ENCODE results near the gene GPR6.

GPR6 gene

GRCh38 chr6:109966299-109966698 is 11.8 kb upstream of the GPR6 start:
- Histone ChIP-seq H3K9me3 (ENCODE audit: control extremely low read depth in 1 of 5, control insufficient read depth in 4 of 5, insufficient read depth in 2 of 5, low read depth in 1 of 5, low read length in 4 of 5) (peaks cover 0 to 6% (median 0%) of the 10 kb centered on the region in 5 experiments), H3K4me1 (ENCODE audit: control extremely low read depth in 1 of 4, control insufficient read depth in 4 of 4, insufficient read depth in 4 of 4, low read length in 3 of 4) (peaks cover 0 to 3% (median 0%) of the 10 kb centered on the region in 4 experiments), H3K36me3 (ENCODE audit: control insufficient read depth in 4 of 4, insufficient read depth in 4 of 4, low read length in 3 of 4) (no peaks in the 10 kb centered on the region), H3K27me3 (replicated peaks in 2 of 5; ENCODE audit: control insufficient read depth in 4 of 5, insufficient read depth in 5 of 5, low read length in 4 of 5) (peaks cover 0 to 4% (median 0%) of the 10 kb centered on the region in 5 experiments), H3K4me3 (ENCODE audit: control insufficient read depth in 1 of 7, extremely low read depth in 1 of 7, insufficient read depth in 4 of 7, low read depth in 2 of 7, low read length in 6 of 7) (no peak overlapping the region), H3K27ac (ENCODE audit: insufficient read depth in 1 of 2, low read depth in 1 of 2, low read length in 2 of 2, poor library complexity in 1 of 2, severe bottlenecking in 2 of 2) (no peak overlapping the region)
- WGBS (ENCODE audit: insufficient coverage), result no CpG with 5 or more reads among the region's 1 CpG
- DNase-seq, result no peak
- CTCF ChIA-PET, result no interaction called here
- POLR2A ChIA-PET, result no interaction called here

GRCh38 chr6:109977791-109978173 is 329 bp upstream of the GPR6 start:
- Histone ChIP-seq H3K27me3 (replicated peaks in 2 of 5; ENCODE audit: control insufficient read depth in 4 of 5, insufficient read depth in 5 of 5, low read length in 4 of 5) (peaks cover 16 to 84% (median 47%) of the 10 kb centered on the region in 5 experiments), H3K36me3 (ENCODE audit: control insufficient read depth in 4 of 4, insufficient read depth in 4 of 4, low read length in 3 of 4) (no peaks in the 10 kb centered on the region), H3K27ac (ENCODE audit: insufficient read depth in 1 of 2, low read depth in 1 of 2, low read length in 2 of 2, poor library complexity in 1 of 2, severe bottlenecking in 2 of 2) (no peak overlapping the region), H3K4me3 (ENCODE audit: control insufficient read depth in 1 of 7, extremely low read depth in 1 of 7, insufficient read depth in 4 of 7, low read depth in 2 of 7, low read length in 6 of 7) (no peak overlapping the region), H3K4me1 (ENCODE audit: control extremely low read depth in 1 of 4, control insufficient read depth in 4 of 4, insufficient read depth in 4 of 4, low read length in 3 of 4) (peaks cover 0 to 8% (median under 1%) of the 10 kb centered on the region in 4 experiments), H3K9me3 (ENCODE audit: control extremely low read depth in 1 of 5, control insufficient read depth in 4 of 5, insufficient read depth in 2 of 5, low read depth in 1 of 5, low read length in 4 of 5) (peaks cover 0 to 13% (median 0%) of the 10 kb centered on the region in 5 experiments)
- ChIA-PET POLR2A (no interaction called here), CTCF (no interaction called here)
- WGBS (ENCODE audit: insufficient coverage), result 26% methylated on average over 5 of the region's 9 CpGs
- DNase-seq, result no peak

GRCh38 chr6:109979033-109979921 is 1.2 kb downstream of the GPR6 start:
- ChIA-PET POLR2A (no interaction called here), CTCF (interaction anchor here (0.8 kb wide), 1 partner anchor 16 kb away, joined by 3 read pairs; no protein-coding TSS in a partner anchor)
- peaks cover 16 to 81% (median 42%) of the 10 kb centered on the region in 5 experiments for H3K27me3 ChIP-seq (replicated peaks in 2 of 5; ENCODE audit: control insufficient read depth in 4 of 5, insufficient read depth in 5 of 5, low read length in 4 of 5)

GRCh38 chr6:109984410-109984809 is 6.3 kb downstream of the GPR6 start:
- Histone ChIP-seq H3K9me3 (ENCODE audit: control extremely low read depth in 1 of 5, control insufficient read depth in 4 of 5, insufficient read depth in 2 of 5, low read depth in 1 of 5, low read length in 4 of 5) (peaks cover 0 to 6% (median 0%) of the 10 kb centered on the region in 5 experiments), H3K4me3 (ENCODE audit: control insufficient read depth in 1 of 7, extremely low read depth in 1 of 7, insufficient read depth in 4 of 7, low read depth in 2 of 7, low read length in 6 of 7) (no peak overlapping the region), H3K27me3 (replicated peaks in 2 of 5; ENCODE audit: control insufficient read depth in 4 of 5, insufficient read depth in 5 of 5, low read length in 4 of 5) (peaks cover 4 to 33% (median 16%) of the 10 kb centered on the region in 5 experiments), H3K36me3 (ENCODE audit: control insufficient read depth in 4 of 4, insufficient read depth in 4 of 4, low read length in 3 of 4) (no peaks in the 10 kb centered on the region), H3K27ac (ENCODE audit: insufficient read depth in 1 of 2, low read depth in 1 of 2, low read length in 2 of 2, poor library complexity in 1 of 2, severe bottlenecking in 2 of 2) (no peak overlapping the region), H3K4me1 (ENCODE audit: control extremely low read depth in 1 of 4, control insufficient read depth in 4 of 4, insufficient read depth in 4 of 4, low read length in 3 of 4) (no peaks in the 10 kb centered on the region)
- no peak for DNase-seq
- no CpG with 5 or more reads among the region's 2 CpGs for WGBS (ENCODE audit: insufficient coverage)
- ChIA-PET POLR2A (no interaction called here), CTCF (interaction anchor here (1.7 kb wide), 1 partner anchor 9 kb away, joined by 3 read pairs; no protein-coding TSS in a partner anchor)

More at GRCh38 chr6:109979033-109979921, 1.2 kb downstream of the GPR6 start:
- peaks cover 0 to 8% (median under 1%) of the 10 kb centered on the region in 4 experiments for H3K4me1 ChIP-seq (ENCODE audit: control extremely low read depth in 1 of 4, control insufficient read depth in 4 of 4, insufficient read depth in 4 of 4, low read length in 3 of 4)
- no peak overlapping the region for H3K27ac ChIP-seq (ENCODE audit: insufficient read depth in 1 of 2, low read depth in 1 of 2, low read length in 2 of 2, poor library complexity in 1 of 2, severe bottlenecking in 2 of 2)
- H3K9me3 ChIP-seq (ENCODE audit: control extremely low read depth in 1 of 5, control insufficient read depth in 4 of 5, insufficient read depth in 2 of 5, low read depth in 1 of 5, low read length in 4 of 5), result peaks cover 0 to 13% (median 0%) of the 10 kb centered on the region in 5 experiments
- WGBS (ENCODE audit: insufficient coverage), result 17% methylated on average over 66 of the region's 81 CpGs
- no peak overlapping the region for H3K4me3 ChIP-seq (ENCODE audit: control insufficient read depth in 1 of 7, extremely low read depth in 1 of 7, insufficient read depth in 4 of 7, low read depth in 2 of 7, low read length in 6 of 7)
- no peaks in the 10 kb centered on the region for H3K36me3 ChIP-seq (ENCODE audit: control insufficient read depth in 4 of 4, insufficient read depth in 4 of 4, low read length in 3 of 4)
- DNase-seq, result no peak

- Histone ChIP-seq H3K9me3 (ENCODE audit: control extremely low read depth in 1 of 5, control insufficient read depth in 4 of 5, insufficient read depth in 2 of 5, low read depth in 1 of 5, low read length in 4 of 5) (no peaks in the 10 kb centered on the region), H3K27ac (ENCODE audit: insufficient read depth in 1 of 2, low read depth in 1 of 2, low read length in 2 of 2, poor library complexity in 1 of 2, severe bottlenecking in 2 of 2) (no peak overlapping the region), H3K27me3 (replicated peaks in 2 of 5; ENCODE audit: control insufficient read depth in 4 of 5, insufficient read depth in 5 of 5, low read length in 4 of 5) (peaks cover 0 to 8% (median 0%) of the 10 kb centered on the region in 5 experiments), H3K36me3 (ENCODE audit: control insufficient read depth in 4 of 4, insufficient read depth in 4 of 4, low read length in 3 of 4) (no peaks in the 10 kb centered on the region), H3K4me1 (ENCODE audit: control extremely low read depth in 1 of 4, control insufficient read depth in 4 of 4, insufficient read depth in 4 of 4, low read length in 3 of 4) (no peaks in the 10 kb centered on the region), H3K4me3 (ENCODE audit: control insufficient read depth in 1 of 7, extremely low read depth in 1 of 7, insufficient read depth in 4 of 7, low read depth in 2 of 7, low read length in 6 of 7) (no peak overlapping the region)
- WGBS (ENCODE audit: insufficient coverage), result no CpG with 5 or more reads among the region's 1 CpG
- ChIA-PET CTCF (interaction anchor here (1.2 kb wide), 1 partner anchor 53 kb away, joined by 4 read pairs; no protein-coding TSS in a partner anchor), POLR2A (no interaction called here)
- no peak for DNase-seq
These were observed 9.1 kb downstream of the GPR6 start for GRCh38 chr6:109987196-109987595.

- no peak for DNase-seq
- H3K4me3 ChIP-seq (ENCODE audit: control insufficient read depth in 1 of 7, extremely low read depth in 1 of 7, insufficient read depth in 4 of 7, low read depth in 2 of 7, low read length in 6 of 7), result no peak overlapping the region
- ChIA-PET CTCF (no interaction called here), POLR2A (no interaction called here)
- peaks cover 0 to 2% (median 0%) of the 10 kb centered on the region in 5 experiments for H3K27me3 ChIP-seq (replicated peaks in 2 of 5; ENCODE audit: control insufficient read depth in 4 of 5, insufficient read depth in 5 of 5, low read length in 4 of 5)
- peaks cover 0 to 2% (median 0%) of the 10 kb centered on the region in 5 experiments for H3K9me3 ChIP-seq (ENCODE audit: control extremely low read depth in 1 of 5, control insufficient read depth in 4 of 5, insufficient read depth in 2 of 5, low read depth in 1 of 5, low read length in 4 of 5)
- no peaks in the 10 kb centered on the region for H3K4me1 ChIP-seq (ENCODE audit: control extremely low read depth in 1 of 4, control insufficient read depth in 4 of 4, insufficient read depth in 4 of 4, low read length in 3 of 4)
- H3K36me3 ChIP-seq (ENCODE audit: control insufficient read depth in 4 of 4, insufficient read depth in 4 of 4, low read length in 3 of 4), result no peaks in the 10 kb centered on the region
- 96% methylated on average over 3 of the region's 4 CpGs for WGBS (ENCODE audit: insufficient coverage)
- H3K27ac ChIP-seq (ENCODE audit: insufficient read depth in 1 of 2, low read depth in 1 of 2, low read length in 2 of 2, poor library complexity in 1 of 2, severe bottlenecking in 2 of 2), result no peak overlapping the region
These were observed 13.3 kb downstream of the GPR6 start for GRCh38 chr6:109991201-109992101.
